Transverse colon (tissue), 3 donors: ENCODE results near the gene MSI2.

Experiments used
- CTCF ChIP-seq, 5 experiments: fragments of 200-600 bp in 3 of 5; fragments of 450-650 bp in 2 of 5; sonication (generic) in 3 of 5; IDR thresholded peaks; 1 replicate in 2 of 5; 2 replicates in 3 of 5; pipeline ENCODE4 v1.5.1; 2016 to 2017; ENCODE audit warnings: antibody characterized with exemption in 5 of 5, inconsistent platforms in 3 of 5, mild to moderate bottlenecking in 2 of 5, moderate library complexity in 1 of 5
- POLR2A ChIP-seq: fragments of 450-650 bp; IDR thresholded peaks from one replicate; pipeline ENCODE4 v1.6.1; 2016; ENCODE audit warnings: antibody characterized with exemption, mild to moderate bottlenecking, moderate library complexity

GRCh38 chr17:57424273-57424672, 167.9 kb downstream of the MSI2 start:
- no peak for TF ChIP-seq CTCF (IDR thresholded peaks at IDR 0.05)
- no peak for TF ChIP-seq POLR2A
